ENCODE results near the gene BSX. TPM values are rescaled to one million over a fixed set of nuclear protein-coding genes. Genes with fewer than 3 reads are reported as not detected.

BSX gene
- total RNA-seq, 1 donor from 2014 or later: not detected

GRCh38 chr11:122984186-122985011, 2.8 kb upstream of the BSX start:
- Mint-ChIP-seq H3K4me1 (ENCODE audit: low read depth) (peaks cover 1% of the 10 kb centered on the region), H3K27ac (no peak overlapping the region), H3K27me3 (peaks cover 92% of the 10 kb centered on the region), H3K9me3 (ENCODE audit: low read depth) (no peaks in the 10 kb centered on the region), H3K36me3 (ENCODE audit: insufficient read depth) (no peaks in the 10 kb centered on the region), H3K4me3 (ENCODE audit: low read depth) (peak overlapping the region; percentile 67)
- no peak for DNase-seq (ENCODE audit: low spot score, unreplicated experiment)
- TF ChIP-seq, protein P1, sequence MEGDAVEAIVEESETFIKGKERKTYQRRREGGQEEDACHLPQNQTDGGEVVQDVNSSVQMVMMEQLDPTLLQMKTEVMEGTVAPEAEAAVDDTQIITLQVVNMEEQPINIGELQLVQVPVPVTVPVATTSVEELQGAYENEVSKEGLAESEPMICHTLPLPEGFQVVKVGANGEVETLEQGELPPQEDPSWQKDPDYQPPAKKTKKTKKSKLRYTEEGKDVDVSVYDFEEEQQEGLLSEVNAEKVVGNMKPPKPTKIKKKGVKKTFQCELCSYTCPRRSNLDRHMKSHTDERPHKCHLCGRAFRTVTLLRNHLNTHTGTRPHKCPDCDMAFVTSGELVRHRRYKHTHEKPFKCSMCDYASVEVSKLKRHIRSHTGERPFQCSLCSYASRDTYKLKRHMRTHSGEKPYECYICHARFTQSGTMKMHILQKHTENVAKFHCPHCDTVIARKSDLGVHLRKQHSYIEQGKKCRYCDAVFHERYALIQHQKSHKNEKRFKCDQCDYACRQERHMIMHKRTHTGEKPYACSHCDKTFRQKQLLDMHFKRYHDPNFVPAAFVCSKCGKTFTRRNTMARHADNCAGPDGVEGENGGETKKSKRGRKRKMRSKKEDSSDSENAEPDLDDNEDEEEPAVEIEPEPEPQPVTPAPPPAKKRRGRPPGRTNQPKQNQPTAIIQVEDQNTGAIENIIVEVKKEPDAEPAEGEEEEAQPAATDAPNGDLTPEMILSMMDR (IDR thresholded peaks at IDR 0.05; ENCODE audit: unreplicated experiment): no peak

DNA sequence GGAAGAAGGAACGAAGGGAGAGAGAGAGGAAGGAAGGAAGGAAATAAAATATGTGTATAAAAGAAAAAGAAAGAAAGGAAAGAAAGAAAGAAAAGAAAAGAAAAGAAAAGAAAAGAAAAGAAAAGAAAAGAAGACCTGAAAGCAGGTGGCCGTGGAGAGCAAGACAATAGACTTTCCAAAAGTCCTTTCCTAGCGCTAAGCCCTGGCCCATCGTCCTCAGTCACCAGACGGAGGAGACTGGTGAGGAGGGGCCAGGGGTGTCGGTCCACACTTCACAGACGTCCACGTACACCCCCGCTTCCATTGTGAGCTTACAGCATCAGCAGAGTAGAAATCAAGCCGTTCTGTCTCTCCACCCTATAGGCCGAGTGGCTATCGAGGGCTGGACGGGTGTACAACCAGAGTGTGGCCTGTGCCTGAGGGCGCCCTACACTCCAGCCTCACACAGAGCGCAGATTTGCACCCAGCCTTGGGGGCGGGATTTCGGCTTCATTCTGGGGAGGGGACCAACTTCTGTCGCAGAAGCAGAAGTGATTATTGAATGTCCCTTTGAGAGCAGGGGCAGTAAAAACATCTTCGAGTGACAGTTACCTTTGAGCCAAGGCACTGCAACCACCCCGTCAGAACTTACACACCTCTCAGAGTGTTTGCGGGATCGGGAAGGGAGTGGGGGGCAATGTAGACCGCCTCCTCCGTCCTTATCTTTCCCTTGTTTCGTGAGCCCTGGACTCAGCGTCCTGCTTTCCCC, 2.0 kb upstream of the BSX start:
- peak overlapping the region; percentile 33 for H3K4me3 Mint-ChIP-seq (ENCODE audit: low read depth)
- TF ChIP-seq, protein P1 (IDR thresholded peaks at IDR 0.05; ENCODE audit: unreplicated experiment): no peak

DNA sequence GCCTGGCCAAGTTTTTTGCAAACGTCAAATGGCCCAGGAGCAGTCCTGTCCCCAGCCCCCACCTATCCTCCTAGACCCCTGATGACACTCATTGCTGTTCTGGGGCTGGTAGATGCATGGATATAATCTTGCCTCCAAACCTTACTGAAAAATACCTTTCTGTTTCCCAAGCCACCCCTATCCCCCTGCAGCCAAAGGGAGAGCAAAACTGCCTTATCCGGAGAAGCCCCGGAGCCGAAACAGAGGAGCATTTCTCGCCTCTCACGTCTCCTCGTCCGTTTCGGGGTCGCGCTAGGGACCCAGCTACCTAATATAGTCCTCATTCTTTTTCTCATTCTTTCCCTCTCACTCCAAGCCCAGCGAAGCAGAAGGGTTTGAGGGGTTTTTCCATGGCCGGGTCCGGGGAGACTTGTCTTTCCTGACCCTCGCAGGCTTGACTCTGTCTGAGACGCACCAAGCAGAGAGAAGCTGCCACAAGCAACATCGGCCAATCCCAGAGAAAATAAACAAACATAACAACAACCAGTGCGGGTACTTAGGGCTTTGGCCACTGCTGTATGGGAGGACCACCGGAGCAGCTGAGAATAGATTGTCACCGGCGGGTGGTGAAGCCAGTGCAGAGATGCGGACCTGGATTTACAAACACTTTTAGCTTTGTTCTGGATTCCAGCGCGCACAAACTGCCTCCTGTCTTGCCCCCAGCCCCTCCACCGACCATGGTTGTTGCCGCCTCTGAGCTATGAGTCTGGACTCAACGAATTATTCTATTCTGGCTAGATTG, 1.6 kb downstream of the BSX start:
- Mint-ChIP-seq H3K9me3 (ENCODE audit: low read depth) (no peaks in the 10 kb centered on the region), H3K36me3 (ENCODE audit: insufficient read depth) (peaks cover 2% of the 10 kb centered on the region), H3K4me3 (ENCODE audit: low read depth) (no peak overlapping the region), H3K27me3 (peaks cover 97% of the 10 kb centered on the region), H3K27ac (no peak overlapping the region), H3K4me1 (ENCODE audit: low read depth) (peaks cover 8% of the 10 kb centered on the region)
- no peak for DNase-seq (ENCODE audit: low spot score, unreplicated experiment)
- TF ChIP-seq, protein P1 (IDR thresholded peaks at IDR 0.05; ENCODE audit: unreplicated experiment): no peak

More for the DNA sequence above, 2.0 kb upstream of the BSX start:
- Mint-ChIP-seq H3K36me3 (ENCODE audit: insufficient read depth) (no peaks in the 10 kb centered on the region), H3K27me3 (peaks cover 93% of the 10 kb centered on the region), H3K4me1 (ENCODE audit: low read depth) (peaks cover 1% of the 10 kb centered on the region), H3K27ac (no peak overlapping the region), H3K9me3 (ENCODE audit: low read depth) (no peaks in the 10 kb centered on the region)
- DNase-seq (ENCODE audit: low spot score, unreplicated experiment): no peak

- H3K27ac Mint-ChIP-seq: no peak overlapping the region
Measured at GRCh38 chr11:122979103-122979814, 2.4 kb downstream of the BSX start.

More at GRCh38 chr11:122979103-122979814, 2.4 kb downstream of the BSX start:
- H3K9me3 Mint-ChIP-seq (ENCODE audit: low read depth): no peaks in the 10 kb centered on the region
- TF ChIP-seq, protein P1 (IDR thresholded peaks at IDR 0.05; ENCODE audit: unreplicated experiment): no peak
- H3K27me3 Mint-ChIP-seq: peaks cover 98% of the 10 kb centered on the region
- peaks cover 7% of the 10 kb centered on the region for H3K4me1 Mint-ChIP-seq (ENCODE audit: low read depth)
- DNase-seq (ENCODE audit: low spot score, unreplicated experiment): no peak
- H3K4me3 Mint-ChIP-seq (ENCODE audit: low read depth): no peak overlapping the region
- H3K36me3 Mint-ChIP-seq (ENCODE audit: insufficient read depth): peaks cover 2% of the 10 kb centered on the region

Data from progenitor cell of endocrine pancreas (in vitro differentiated cells).